Endodermal cell (in vitro differentiated cells): ENCODE measurements around the gene CDC42BPB. TPM values are rescaled to one million over a fixed set of nuclear protein-coding genes. Genes with fewer than 3 reads are reported as not detected.

Source experiments
- DNase-seq: peaks from one replicate; pipeline ENCODE4 v3.0.0-alpha.2; 2017
- H3K27ac ChIP-seq: 2 replicates; pipeline ENCODE4 v1.5.1; 2013; ENCODE audit warnings: mild to moderate bottlenecking, low read depth, low read length, moderate library complexity
- H3K27me3 ChIP-seq: 2 replicates; pipeline ENCODE4 v1.6.1; 2013; ENCODE audit warnings: mild to moderate bottlenecking, low read length, moderate library complexity; ENCODE audit not compliant: insufficient read depth, control insufficient read depth, poor library complexity, severe bottlenecking
- H3K36me3 ChIP-seq: 2 replicates; pipeline ENCODE4 v1.7.0; 2013; ENCODE audit warnings: mild to moderate bottlenecking, low read length, moderate library complexity; ENCODE audit not compliant: control insufficient read depth, insufficient read depth
- H3K4me1 ChIP-seq: one replicate; pipeline ENCODE4 v1.7.0; 2013; ENCODE audit warnings: low read length; ENCODE audit not compliant: control insufficient read depth, insufficient read depth
- H3K4me3 ChIP-seq: 2 replicates; pipeline ENCODE4 v1.5.1; 2013; ENCODE audit warnings: mild to moderate bottlenecking, low read length, moderate library complexity
- H3K9ac ChIP-seq: 2 replicates; pipeline ENCODE4 v1.6.1; 2013; ENCODE audit warnings: mild to moderate bottlenecking, low read length, moderate library complexity; ENCODE audit not compliant: poor library complexity, severe bottlenecking; ENCODE audit errors: extremely low read depth
- H3K9me3 ChIP-seq: 2 replicates; pipeline ENCODE4 v1.6.1; 2013; ENCODE audit warnings: mild to moderate bottlenecking, low read length, moderate library complexity; ENCODE audit not compliant: control insufficient read depth
- H3K27ac Mint-ChIP-seq: 2 replicates; pipeline ENCODE4 v1.8.0; 2020; ENCODE audit warnings: mixed read lengths
- H3K27me3 Mint-ChIP-seq: 2 replicates; pipeline ENCODE4 v1.8.0; 2021; ENCODE audit warnings: mild to moderate bottlenecking, mixed read lengths; ENCODE audit not compliant: insufficient read depth
- H3K36me3 Mint-ChIP-seq: 2 replicates; pipeline ENCODE4 v1.8.0; 2020; ENCODE audit warnings: low read depth, mixed read lengths
- H3K4me1 Mint-ChIP-seq: 2 replicates; pipeline ENCODE4 v1.8.0; 2020; ENCODE audit warnings: mixed read lengths
- H3K4me3 Mint-ChIP-seq: 2 replicates; pipeline ENCODE4 v1.8.0; 2020; ENCODE audit warnings: mild to moderate bottlenecking, moderate library complexity, mixed read lengths
- H3K9me3 Mint-ChIP-seq: 2 replicates; pipeline ENCODE4 v1.8.0; 2020; ENCODE audit warnings: mild to moderate bottlenecking, mixed read lengths
- CTCF ChIP-seq: fragments of 200-600 bp; sonication (generic); conservative IDR thresholded peaks from 2 replicates; pipeline ENCODE4 v1.5.0; 2021; ENCODE audit warnings: antibody characterized with exemption, mild to moderate bottlenecking
- WGBS, 2 experiments: methylation state at CpG; one replicate each; pipeline versions ENCODE4 v1.1.5 to v1.1.7; 2013; ENCODE audit warnings: missing lambda C conversion rate in 2 of 2, mixed read lengths in 1 of 2; ENCODE audit not compliant: insufficient coverage in 1 of 2, insufficient read length in 1 of 2; 5-methylcytosine and 5-hydroxymethylcytosine counted together
- total RNA-seq, 2 donors: library from RNA; stranded (reverse); fragmentation: NEBNext Ultra II Directional in 1 of 2; extraction: Animal tissue kit (Norgen Biotek cat#: 25700) in 1 of 2; gene quantifications; 2 replicates in 1 of 2; 3 replicates in 1 of 2; pipeline ENCODE4 v1.2.1, GENCODE V29; 2021

CDC42BPB gene
- total RNA-seq, 2 donors from 2014 or later: 120 to 123 TPM

GRCh38 chr14:102980409-102980810, 76.9 kb downstream of the CDC42BPB start:
- H3K36me3 ChIP-seq: peaks cover 82% of the 10 kb centered on the region
- no peaks in the 10 kb centered on the region for H3K27me3 Mint-ChIP-seq
- no peaks in the 10 kb centered on the region for H3K4me1 Mint-ChIP-seq
- no peaks in the 10 kb centered on the region for H3K4me1 ChIP-seq
- TF ChIP-seq CTCF: no peak
- H3K27ac Mint-ChIP-seq: no peak overlapping the region
- H3K4me3 ChIP-seq: no peak overlapping the region
- H3K27me3 ChIP-seq: no peaks in the 10 kb centered on the region
- WGBS, 2 experiments: 96 to 98% methylated on average over 8 of the region's 8 CpGs
- peaks cover 78% of the 10 kb centered on the region for H3K36me3 Mint-ChIP-seq
- no peak overlapping the region for H3K9ac ChIP-seq
- H3K27ac ChIP-seq: no peak overlapping the region
- H3K9me3 Mint-ChIP-seq: no peaks in the 10 kb centered on the region
- no peak overlapping the region for H3K4me3 Mint-ChIP-seq
- no peaks in the 10 kb centered on the region for H3K9me3 ChIP-seq
- no peak for DNase-seq

GRCh38 chr14:102979406-102979805, 77.9 kb downstream of the CDC42BPB start:
- Histone ChIP-seq H3K9ac (no peak overlapping the region), H3K36me3 (peaks cover 79% of the 10 kb centered on the region), H3K4me3 (no peak overlapping the region), H3K27me3 (no peaks in the 10 kb centered on the region), H3K9me3 (no peaks in the 10 kb centered on the region), H3K4me1 (no peaks in the 10 kb centered on the region), H3K27ac (no peak overlapping the region)
- no peak overlapping the region for H3K4me3 Mint-ChIP-seq
- no peak for TF ChIP-seq CTCF
- DNase-seq: no peak
- 87 to 91% methylated on average over 9 of the region's 9 CpGs for WGBS, 2 experiments
- H3K4me1 Mint-ChIP-seq: peaks cover 3% of the 10 kb centered on the region
- no peak overlapping the region for H3K27ac Mint-ChIP-seq
- no peaks in the 10 kb centered on the region for H3K9me3 Mint-ChIP-seq
- no peaks in the 10 kb centered on the region for H3K27me3 Mint-ChIP-seq
- H3K36me3 Mint-ChIP-seq: peaks cover 75% of the 10 kb centered on the region

- no peak for DNase-seq
- WGBS, 2 experiments: 91 to 93% methylated on average over 6 to 8 of the region's 8 CpGs
- Histone ChIP-seq H3K9me3 (no peaks in the 10 kb centered on the region), H3K27ac (peak overlapping the region; percentile 5), H3K9ac (no peak overlapping the region), H3K4me3 (no peak overlapping the region), H3K36me3 (peaks cover 84% of the 10 kb centered on the region), H3K27me3 (no peaks in the 10 kb centered on the region), H3K4me1 (no peaks in the 10 kb centered on the region)
- Mint-ChIP-seq H3K27me3 (no peaks in the 10 kb centered on the region), H3K4me3 (no peak overlapping the region), H3K36me3 (peaks cover 75% of the 10 kb centered on the region), H3K27ac (no peak overlapping the region), H3K4me1 (peaks cover 10% of the 10 kb centered on the region), H3K9me3 (no peaks in the 10 kb centered on the region)
- no peak for TF ChIP-seq CTCF
Measured at GRCh38 chr14:102977475-102977874, 79.9 kb downstream of the CDC42BPB start.
